Astrocyte of the hippocampus (primary cell): Measurements from ENCODE around the gene DDA1.
"Not testable (repeated sequence)": the region's sequence is repeated elsewhere in the genome, so short reads cannot be mapped to it uniquely, and the experiment has no call there.

Source experiments
- DNase-seq: peaks from one replicate; pipeline ENCODE4 v3.0.0; 2011; ENCODE audit warnings: low read depth, low spot score

The DDA1 gene

DNA sequence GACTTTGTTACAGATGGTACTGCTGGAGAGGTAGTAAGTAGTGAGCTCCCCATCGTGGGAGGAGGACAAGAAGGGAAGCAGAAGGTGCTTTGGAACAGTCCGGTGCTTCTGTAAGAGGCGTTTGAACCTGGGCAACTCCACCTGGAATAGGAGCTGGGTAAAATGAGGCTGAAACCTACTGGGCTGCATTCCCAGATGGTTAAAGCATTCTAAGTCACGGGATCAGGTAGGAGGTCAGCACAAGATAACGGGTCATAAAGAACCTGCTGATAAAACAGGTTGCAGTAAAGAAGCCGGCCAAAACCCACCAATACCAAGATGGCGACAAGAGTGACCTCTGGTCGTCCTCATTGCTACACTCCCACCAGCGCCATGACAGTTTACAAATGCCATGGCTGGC lies 22.6 kb upstream of the DDA1 start:
- DNase-seq: no peak

DNA sequence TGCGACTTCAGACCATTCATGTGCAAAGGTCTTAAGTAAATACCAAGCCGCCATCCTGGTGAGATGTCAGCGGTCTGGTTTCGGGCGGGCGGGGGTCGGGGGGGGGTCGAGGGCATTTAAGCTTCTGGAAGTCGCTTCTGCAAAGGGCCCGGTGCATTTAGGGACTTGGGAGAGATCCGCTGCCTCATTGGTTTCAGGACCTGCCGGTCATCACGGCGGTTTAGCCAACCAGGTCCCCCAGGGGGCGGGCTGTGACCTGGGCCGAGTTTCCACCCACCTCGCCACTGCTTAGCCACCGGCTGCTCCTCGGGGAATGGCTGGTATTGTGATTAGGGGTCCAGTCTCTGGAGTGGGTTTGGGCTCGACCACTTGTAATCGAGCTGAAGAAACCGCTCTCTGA lies 19.9 kb upstream of the DDA1 start:
- DNase-seq: peak; percentile 91

DNA sequence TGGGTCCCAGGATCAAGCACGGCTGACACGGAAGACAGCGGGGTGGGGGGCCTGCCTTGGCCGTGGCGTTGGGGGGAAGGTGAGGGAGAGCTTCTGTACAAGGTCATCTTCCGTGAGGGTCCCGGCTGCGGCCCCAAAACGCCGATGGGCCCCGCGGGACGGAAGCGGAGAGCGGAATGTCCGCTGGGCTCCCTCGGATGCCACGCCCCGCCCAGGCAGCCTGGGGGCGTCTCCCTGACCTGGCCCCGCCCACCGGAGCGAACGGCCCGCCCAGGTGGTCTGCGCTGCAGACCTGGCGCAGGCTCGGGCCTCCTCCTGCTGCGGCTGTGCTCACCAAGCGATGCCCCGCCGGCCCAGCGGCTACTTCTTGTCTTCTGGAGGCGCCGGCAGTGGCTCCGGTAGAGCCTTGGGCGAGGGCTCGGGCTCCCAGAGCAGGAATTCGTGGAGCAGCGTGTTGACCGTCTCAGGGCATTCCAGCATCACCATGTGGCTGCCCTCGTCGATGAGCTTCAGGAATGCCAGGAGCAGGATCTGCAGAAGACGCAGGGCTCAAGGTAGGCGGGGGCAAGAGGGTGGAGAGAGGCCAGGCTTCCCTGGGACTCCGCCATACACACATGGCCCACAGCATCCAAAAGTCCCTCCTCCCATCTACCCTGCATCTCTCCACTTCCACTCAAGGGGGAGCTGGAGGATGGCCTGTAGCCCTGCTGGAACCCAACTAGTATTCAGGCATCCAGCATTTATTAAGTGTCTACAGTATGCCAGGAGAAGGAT lies 16.9 kb upstream of the DDA1 start:
- DNase-seq: peak; percentile 91

DNA sequence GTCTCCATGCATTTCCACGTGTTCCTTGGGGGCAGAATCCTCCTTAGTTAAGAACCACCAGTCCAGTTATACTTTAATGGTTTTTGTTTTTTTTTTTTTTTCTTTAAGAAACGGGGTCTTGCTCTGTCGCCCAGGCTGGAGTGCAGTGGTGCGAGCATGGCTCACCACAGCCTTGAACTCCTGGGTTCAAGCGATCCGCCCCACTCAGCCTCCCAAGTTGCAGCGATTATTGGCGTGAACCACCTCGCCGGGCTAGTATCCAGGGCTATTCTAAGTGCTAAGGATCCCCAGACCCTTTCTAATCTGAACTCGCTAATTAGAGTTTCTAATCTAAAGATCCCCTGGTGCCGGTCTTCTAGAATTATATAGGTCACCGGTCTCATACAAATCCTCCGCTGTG lies 15.8 kb upstream of the DDA1 start:
- no peak for DNase-seq

DNA sequence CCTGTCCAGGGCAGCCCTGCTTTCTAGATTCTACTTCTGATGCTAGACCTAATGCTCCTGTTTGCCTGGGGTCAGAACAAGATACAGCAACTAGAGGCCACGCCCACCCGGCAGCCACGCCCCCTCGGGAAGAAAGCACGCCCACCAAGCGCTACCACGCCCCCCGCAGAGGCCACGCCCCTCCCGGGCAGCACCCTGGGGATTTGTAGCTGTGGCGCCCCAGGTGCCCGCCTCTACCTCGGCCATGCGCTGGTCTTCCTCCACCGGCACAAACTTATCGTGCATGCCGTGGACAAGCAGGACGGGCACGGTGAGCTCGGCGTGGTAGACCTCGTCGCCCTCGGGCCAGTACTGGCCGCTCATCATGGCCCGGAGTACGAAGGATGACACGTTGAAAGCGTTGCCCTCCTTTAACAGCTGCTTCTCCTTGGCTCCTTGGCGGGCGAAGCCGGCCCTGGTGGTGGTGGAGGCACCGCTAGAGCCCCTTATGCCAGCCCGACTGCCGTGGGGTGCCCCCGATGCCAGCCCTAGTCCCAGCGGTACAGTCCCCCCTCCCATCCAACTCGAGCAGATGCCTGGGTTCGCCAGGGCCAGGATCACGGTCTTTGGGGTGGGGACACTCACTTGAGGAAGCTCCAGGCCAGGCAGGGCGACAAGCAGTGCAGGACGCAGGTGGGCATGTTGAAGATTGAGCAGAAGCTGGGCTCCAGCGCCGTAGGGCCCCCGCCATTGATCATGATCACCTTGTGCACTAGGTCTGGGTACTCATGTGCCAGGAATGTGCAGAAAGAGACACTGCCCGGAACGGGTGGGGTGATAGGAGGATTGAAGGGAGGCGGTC lies 15.1 kb upstream of the DDA1 start:
- DNase-seq: peak; percentile 29

DNA sequence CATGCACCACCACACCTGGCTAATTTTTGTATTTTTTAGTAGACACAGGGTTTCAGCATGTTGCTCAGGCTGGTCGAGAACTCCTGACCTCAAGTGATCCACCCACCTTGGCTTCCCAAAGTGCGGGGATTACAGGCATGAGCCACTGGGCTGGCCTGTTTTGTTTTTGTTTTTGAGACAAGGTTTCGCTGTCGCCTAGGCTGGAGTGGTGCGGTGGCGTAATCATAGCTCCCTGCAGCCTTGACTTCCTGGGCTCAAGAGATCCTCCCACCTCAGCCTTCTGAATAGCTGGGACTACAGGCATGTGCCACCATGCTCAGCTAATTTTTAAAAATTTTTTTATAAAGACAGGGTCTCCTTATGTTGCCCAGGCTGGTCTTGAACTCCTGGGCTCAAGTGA lies 13.8 kb upstream of the DDA1 start:
- DNase-seq: not testable (repeated sequence)

DNA sequence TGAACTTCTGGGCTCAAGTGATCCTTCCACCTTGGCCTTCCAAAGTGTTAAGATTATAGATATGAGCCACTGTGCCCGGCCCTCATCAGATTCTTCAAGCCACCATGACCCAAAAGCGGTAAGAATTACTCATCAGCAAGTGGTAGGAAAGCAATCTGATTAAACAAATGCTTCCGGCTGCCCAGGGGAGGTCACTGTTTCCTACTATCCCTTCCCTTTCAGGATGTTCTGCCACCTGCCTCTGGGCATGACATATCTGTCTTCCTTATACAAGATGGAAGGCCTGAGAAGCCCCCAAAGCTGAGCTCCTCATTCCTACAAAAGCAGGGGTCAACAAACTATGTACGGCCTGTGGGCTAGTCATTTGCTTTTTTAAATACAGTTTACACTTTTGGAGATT lies 13.1 kb upstream of the DDA1 start:
- peak; percentile 28 for DNase-seq

DNA sequence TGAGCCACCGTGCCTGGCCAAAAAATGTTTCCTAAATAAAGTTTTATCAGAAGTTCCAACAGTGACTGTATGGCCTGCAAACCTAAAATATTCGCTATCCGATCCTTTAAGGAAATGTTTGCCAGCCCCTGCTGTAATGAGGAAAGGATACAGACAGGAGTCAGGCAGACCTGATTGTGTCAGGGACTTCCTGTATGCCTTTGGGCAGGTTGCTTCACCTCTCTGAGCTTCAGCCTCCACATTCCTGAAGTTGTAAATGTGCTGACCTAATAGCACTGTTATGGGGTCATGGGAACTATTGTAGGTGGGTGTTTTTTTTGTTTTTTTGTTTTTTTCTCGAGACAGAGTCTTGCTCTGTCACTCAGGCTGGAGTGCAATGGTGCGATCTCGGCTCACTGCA lies 12.4 kb upstream of the DDA1 start:
- DNase-seq: no peak

DNA sequence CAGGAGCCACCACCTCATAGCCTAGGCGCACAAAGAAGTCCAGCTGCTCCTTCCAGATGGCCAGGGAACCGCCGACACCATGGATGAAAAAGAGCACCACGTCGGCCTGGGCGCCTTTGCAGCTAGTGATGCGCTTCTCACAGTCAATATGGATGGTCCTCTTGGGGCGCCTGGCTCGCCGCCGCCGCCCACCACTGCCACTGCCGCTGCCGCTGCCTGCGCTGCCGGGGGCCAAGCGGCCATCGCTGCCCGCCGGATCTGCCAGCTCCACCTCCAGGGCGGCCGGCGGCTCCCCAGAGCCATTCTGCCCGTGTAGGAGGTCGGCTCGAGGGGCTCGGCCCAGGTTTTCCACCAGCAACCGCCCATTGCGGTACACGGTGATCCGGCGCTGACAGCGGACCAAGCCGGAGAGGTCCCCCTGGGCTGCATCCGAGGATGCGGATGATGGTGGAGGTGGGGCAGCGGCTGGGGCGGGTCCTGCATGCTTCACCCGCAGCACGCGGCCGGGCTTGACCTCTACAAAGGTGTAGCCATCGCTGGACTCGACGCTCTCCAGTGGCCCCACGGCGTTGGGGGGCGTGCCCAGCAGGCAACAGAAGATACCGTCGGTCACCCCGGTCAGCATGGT lies 8.3 kb upstream of the DDA1 start:
- DNase-seq: no peak

DNA sequence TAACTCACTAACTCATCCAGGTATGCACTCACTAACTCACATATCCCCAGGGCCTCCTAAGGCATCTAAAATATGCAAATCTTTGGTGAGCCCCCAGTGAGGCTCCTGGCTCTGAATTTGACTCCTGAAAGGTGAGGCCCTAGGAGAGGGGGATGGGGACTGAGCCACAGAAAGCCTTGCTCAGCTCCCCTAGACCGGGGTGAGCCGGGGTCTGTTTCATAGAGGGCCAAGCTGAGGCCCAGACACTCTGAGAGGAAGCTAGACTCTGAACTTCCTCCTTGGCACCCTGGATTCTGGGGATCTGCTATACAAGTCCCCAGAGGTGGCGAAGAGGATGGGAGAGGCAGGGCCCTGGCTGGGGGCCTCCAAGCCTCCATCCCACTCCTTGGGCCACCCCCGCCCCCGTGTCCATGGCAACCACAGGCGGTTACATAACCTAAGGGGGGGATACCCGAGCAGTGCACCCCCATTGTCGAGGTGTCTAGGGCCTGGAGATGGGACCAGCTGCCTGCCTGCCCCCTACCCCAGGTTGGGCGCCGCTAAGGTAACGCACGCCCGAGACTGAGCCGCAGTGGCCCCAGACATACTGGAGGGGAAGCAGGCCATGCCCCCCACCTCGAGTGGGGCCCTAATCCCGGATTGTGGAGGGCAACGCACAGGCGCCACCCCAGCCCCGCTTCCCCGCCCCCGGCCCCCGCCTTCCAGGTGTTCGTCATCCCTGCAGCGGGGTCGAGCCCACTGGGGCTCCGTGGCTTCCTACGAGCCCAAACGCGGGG lies 6.8 kb upstream of the DDA1 start:
- DNase-seq: no peak

DNA sequence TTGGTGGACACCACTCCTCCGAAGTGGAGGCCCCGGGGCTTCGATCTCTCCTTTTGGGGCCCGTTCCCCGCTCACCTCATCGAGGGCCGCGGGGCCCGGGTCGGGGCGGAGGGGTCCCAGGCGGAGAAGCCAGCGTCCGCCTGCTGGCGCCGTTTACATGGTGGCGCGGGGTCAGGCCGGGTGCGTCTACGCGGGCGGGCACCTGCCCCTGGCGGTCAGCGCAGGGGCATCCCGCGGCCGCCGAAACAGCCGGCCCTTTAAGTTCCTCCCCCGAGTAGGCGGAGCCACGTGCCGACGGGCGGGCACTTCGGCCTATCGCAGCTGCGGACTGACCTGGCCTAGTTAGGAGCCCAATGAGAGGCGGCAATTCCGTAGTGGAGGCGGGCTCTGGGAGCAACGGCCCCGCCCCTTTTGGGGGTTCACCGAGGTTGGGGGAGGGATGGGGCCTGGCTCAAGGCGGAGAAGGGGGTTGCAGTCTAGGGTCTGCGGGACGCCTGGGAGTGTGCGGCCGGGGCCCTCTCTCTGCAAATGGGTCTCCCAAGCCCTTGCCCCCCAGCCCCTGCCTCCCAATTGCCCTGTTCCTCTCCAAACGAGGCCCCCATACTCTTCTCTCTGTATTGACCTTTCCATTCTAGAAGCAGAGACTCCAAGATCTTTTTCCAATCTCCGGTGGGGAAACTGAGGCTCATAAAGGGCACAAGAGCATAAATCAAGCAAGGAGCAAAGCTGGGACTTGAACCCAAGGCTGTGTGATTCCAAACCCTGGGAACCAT lies 6.0 kb upstream of the DDA1 start, which contains the start of gene ABHD8:
Gene ABHD8 (minus strand): TSS at position 259 of the 773 bp plus-strand sequence. CDS start 1,809 bp downstream, outside the sequence.
- DNase-seq: peak; percentile 98

DNA sequence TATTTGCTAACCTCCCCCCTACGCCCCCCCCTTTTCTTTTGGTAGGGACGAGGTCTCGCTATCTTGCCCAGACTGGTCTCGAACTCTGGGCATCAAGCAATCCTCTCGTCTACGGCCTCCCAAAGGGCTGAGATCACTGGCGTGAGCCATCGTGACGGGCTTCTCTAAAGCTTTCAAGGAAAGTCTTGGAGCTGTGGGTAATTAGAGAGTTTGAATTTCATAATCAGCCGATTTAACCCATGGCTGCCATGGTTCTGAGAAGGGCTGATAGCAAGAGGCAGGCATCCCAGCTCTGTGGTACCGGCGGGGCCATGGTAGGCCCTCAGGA lies 5.5 kb upstream of the DDA1 start:
- no peak for DNase-seq

DNA sequence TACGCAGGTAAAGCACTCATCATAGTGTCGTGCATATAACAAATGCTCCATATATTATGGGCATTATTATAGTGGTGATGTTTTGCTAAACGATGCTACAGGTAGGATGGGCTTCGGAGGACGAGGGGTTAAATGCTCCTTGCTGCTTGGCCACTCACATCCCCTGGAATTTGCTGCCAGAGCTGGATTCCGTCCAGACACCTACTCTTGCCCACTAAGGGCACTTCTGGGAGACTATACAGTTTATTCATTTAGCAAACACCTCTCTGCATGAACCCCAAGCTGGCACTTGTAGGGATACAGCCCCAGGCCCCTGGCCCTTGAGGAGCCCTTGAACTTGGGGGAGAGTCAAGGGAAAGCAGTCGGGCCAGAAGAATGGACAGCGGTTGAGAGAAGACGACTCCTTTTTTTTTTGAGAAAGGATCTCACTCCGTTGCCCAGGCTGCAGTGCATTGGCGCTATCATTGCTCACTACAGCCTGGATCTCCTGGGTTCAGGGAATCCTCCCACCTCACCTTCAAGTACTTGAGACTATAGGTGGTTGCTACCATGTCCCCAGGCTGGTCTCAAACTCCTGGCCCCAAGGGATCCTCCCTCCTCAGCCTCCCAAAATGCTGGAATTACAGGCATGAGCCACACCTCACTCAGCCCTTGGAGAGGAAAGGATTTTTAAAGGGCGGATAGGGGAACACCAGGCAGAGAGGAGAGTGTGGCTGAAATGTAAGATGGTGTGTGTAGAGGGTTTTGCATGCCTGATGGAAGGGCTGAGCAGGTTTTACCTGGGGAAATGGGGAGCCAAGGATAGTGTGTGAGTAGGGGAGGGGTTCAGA lies 4.8 kb upstream of the DDA1 start:
- DNase-seq: peak; percentile 38

DNA sequence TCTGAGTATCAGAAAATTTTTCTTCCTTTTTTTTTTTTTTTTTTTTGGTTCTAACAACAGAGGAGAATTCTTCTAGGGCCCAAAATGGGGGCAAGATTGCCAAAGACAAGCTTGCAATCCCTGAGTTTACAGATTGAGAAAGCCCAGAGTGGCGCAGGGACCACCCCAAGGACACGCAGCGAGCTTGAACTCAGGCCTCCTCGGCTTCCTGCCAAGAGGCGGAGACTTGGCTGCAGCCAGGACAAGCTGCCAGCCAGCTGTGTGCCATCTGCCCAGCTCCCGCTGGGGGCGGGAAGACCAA lies 4.2 kb upstream of the DDA1 start:
- no peak for DNase-seq

DNA sequence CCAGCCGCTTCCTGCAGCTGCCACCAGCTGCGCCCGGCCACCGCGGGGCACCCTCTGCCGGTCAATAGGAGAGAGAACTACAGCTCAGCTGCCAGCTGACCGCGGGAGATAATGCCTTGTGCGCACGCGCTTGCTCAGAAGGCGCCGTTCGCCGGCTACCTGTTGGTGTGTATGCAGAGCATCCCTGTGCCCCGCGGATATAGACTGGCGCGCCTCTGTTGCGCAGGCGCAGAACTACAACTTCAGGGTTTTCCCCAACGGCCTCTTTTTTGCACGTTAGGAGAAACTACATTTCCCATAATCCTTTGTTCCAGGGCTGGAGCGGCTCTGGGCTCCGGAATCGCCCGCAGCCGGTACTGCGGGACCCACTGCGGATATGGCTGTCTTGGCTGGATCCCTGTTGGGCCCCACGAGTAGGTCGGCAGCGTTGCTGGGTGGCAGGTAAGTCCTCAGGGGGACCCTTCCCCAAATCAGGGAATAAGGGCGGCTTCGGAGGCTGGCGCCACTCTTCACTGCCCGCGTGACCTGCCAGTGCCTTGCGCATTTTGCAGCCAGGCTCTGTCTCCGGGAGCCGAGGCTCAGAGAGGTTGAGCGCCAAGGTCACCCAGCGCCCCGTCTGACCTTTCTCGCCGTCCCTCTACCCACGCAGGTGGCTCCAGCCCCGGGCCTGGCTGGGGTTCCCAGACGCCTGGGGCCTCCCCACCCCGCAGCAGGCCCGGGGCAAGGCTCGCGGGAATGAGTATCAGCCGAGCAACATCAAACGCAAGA lies 3.7 kb upstream of the DDA1 start, which contains the start of gene MRPL34:
Gene MRPL34 (plus strand): TSS at position 356 of the 768 bp plus-strand sequence. CDS start 21 bp downstream, at position 377.
- peak; percentile 99 for DNase-seq

DNA sequence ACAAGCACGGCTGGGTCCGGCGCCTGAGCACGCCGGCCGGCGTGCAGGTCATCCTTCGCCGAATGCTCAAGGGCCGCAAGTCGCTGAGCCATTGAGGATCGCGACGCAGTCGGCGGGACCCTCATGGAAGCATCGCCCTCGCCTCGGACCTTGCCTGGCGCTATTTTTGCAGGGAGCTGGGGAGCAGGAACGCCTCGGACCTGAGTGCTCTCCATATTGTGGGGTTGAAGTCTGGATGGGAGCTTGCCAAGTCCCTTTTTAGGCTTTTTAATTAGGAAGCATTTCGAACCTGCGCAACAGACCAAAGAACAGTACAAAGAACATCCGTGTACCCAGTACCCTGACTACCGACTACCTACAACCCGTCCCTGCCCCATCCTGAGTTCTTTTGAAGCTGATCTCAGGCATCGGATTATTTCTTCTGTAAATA lies 3.1 kb upstream of the DDA1 start:
- DNase-seq: no peak

DNA sequence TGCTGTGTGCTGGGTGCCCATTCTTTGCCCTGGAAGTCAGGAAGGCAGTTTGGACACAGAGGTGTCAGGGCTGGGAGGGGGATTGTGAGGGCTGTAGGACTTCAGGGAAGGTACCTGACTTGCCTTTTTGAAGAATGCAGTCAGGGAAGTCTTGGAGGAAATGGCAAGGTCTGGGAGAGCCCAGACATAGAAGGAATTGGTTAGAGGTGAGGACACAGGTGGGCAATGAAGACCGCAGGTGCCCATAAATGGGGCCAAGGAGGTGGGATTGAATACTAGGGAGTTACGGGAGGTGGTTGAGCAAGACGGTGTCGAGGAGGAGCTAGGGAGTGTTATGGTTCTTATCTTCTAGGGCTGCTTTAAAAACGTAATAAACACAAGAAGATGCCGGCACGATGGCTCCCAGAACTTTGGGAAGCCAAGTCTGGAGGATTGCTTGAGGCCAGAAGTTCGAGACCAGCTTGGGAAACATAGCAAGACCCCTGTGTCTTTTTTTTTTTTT lies 1.4 kb upstream of the DDA1 start:
- DNase-seq: no peak

DNA sequence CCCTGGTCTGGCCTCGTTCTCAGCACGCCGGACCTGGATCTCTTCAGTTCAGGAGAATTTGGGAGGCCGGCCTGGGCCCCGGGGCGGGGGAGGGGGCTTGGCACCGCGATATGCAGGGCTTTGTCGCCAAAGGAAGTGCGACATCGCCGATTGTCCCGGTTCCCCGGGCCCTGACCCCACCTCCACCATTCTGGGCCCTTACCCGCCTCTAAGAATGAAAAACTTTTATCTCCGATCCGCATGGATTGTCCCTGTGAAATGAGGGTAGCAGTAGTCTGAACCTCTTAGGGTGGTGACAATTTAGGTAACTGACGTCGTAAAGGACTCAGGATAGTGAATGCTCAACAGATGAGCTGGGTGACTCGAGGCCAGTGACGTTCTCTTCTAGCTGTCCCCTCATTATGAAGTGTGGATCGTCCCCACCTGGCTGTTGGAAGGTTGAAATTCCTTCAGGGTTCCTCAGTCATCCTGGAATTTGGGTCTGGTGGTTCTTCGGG lies 650 bp downstream of the DDA1 start:
- DNase-seq: no peak
